Placental pericyte (primary cell): ENCODE measurements around the gene VRK1. TPM values are rescaled to one million over a fixed set of nuclear protein-coding genes. Genes with fewer than 3 reads are reported as not detected.

ENCODE experiments used
- total RNA-seq: library from RNA; depleted of rRNA; stranded (reverse); fragments of >200 nt; gene quantifications from 2 replicates; pipeline ENCODE4 v1.2.3, GENCODE V29; 2012

The VRK1 gene, protein sequence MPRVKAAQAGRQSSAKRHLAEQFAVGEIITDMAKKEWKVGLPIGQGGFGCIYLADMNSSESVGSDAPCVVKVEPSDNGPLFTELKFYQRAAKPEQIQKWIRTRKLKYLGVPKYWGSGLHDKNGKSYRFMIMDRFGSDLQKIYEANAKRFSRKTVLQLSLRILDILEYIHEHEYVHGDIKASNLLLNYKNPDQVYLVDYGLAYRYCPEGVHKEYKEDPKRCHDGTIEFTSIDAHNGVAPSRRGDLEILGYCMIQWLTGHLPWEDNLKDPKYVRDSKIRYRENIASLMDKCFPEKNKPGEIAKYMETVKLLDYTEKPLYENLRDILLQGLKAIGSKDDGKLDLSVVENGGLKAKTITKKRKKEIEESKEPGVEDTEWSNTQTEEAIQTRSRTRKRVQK
- total RNA-seq: 12.7 and 42.5 TPM in 2 replicates

GRCh38 chr14:96796851-96797581 is at the start of gene VRK1:
VRK1 (plus strand) TSS chr14:96797382; CDS start chr14:96833472, 36,090 bp downstream.

